HG02610 (cell line): Measurements from ENCODE around the gene TRAF3IP1.
A peak's percentile ranks its signal among the peaks of the same experiment; 100 is the strongest.
"Not testable (repeated sequence)": the region's sequence is repeated elsewhere in the genome, so short reads cannot be mapped to it uniquely, and the experiment has no call there.

ENCODE experiments used
- ATAC-seq: cut with Tn5 transposase; IDR thresholded peaks from one replicate; pipeline ENCODE4 v1.9.1; 2021; ENCODE audit warnings: mild to moderate bottlenecking, moderate library complexity; ENCODE audit not compliant: unreplicated experiment

Gene TRAF3IP1

DNA sequence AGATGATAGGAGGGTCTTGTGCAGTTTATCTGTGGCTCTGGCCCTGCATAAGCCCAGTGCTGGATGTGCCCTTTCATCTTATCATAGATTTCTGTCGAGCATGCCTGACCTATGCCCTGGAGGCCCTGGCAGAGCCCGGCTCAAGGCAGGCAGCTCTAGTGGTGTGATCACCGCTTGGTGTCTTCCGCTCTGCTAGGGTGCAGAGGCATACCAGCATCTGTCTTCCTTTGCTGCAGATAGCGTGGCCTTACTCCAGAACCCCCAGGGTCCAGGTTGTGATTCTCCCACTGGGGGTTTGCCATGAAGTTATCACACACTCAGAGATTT lies 13.7 kb upstream of the TRAF3IP1 start:
- no peak for ATAC-seq

DNA sequence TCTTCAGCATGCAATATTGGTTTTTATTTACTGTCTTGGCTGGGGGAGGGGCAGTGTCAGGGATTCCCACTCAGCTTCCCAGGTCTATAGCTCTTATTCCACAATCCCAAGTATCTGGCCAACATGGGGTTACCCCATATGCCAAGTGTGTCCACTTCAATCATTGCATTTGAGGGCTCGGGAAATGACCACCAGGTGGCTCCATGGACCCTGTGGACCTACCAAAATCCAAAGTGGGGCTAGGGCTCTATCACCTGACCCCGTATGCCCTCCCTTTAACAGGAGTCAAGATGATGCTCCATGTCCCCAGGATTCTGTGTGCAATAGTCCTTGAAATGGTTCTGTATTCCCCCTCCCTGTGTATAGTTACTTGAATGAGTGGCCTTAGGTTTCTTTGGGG lies 12.1 kb upstream of the TRAF3IP1 start:
- no peak for ATAC-seq

DNA sequence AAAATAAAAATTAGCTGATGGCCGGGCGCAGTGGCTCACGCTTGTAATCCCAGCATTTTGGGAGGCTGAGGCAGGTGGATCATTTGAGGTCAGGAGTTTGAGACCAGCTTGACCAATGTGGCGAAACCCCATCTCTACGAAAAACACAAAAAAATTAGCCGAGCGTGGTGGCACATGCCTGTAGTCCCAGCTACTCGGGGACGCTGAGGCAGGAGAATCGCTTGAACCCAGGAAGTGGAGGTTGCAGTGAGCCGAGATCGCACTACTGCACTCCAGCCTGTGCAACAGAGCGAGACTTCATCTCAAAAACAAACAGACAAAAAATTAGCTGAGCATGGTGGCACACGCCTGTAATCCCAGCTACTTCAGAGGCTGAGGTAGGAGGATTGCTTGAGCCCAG lies 9.6 kb upstream of the TRAF3IP1 start:
- ATAC-seq, result not testable (repeated sequence)

DNA sequence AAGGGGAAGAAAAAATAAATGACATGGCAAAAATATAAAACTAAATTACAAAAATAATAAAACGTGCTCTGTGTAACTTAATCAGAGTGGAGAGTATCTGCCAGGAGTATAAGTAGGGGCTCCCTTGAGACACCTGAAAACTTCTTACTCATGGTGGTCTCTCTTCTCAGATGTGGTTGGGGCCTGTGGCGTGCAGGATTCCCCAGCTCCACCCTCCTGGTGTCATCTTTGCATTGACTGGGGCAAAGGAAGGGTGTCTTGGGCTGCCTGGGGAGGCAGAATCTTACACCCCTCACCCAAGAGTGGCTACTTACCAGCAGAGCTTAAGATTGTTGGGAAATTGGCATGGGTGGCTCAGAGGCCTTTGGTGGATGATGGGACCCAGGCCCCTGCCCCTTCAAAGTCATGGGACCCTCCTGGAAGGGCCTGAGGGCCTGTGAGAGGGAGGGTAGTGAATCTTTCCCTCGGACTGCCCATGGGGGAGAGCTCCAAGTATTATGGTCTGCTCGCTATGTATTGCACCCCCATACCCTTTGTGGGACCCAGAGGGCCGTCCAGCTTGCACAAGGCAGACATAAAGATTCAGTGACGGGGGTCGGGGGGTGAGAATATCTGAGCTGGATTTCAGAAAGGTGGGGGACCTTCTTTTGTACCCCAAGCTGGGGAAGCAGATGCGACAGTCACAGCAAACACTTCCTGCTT lies 6.9 kb upstream of the TRAF3IP1 start:
- ATAC-seq, result no peak

DNA sequence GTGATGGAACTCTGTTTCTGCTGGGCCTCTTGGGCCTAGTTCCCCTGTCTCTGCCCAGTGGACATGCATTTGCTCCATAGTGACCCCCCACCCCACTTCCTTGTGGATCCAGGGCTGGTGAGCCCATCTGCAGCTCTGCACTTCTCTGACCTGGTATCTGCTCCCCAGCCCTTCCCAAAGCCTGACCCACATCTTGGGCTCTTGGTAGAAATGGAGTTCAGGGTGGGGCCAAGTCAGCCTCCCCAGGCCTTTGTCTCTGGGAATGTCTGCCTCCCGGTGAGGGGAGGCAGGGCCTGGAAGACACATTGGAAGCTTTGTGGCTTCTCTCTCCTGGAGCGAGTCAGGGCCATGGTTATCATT lies 6.3 kb upstream of the TRAF3IP1 start:
- no peak for ATAC-seq

DNA sequence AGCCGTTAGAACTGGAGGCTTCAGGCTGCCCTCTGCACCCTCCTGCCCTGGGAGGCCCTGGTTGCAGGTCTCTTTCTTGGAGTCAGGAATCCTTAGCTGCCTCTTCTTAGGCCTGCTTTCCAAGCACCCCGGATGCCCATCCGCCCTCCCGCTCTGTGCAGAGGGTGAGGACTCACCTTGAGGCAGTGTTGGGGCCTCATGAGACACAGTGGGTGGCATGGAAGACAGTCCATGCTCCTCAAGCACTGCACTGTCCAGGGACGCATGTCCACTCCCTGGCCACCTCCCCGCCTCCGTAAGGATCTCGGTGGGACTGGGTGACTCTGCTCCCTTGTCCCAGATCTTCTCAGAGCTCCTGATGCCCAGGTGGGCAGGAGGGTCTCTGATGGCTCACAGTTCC lies 5.7 kb upstream of the TRAF3IP1 start:
- ATAC-seq, result no peak

DNA sequence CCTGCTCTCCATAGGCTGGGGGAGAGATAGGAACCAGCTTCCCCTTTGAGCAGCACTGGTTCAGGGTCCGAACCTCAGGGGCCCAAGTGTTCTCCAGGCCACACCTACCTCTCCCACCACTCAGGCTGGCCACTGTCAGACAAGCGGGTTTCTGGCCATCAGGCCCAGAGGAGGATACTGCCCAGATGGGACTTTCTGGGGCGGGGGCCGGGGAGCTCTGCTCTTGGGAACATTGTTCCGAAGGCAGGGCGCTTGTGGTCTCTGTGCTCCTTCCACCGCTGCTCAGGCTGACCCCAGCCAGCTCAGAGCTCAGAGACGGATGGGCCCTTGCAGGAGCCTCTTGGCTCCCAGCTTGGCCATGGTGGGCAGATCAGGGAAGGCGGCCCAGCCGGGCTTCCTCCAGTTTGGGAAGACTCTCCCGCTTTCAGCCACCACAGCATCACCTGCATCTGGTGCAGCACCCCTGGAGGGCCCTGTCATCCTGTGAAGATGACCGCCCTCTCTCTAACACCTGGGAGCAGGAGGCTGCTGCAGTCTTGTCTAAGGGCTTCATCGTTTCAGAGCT lies 5.2 kb upstream of the TRAF3IP1 start:
- ATAC-seq, result no peak

DNA sequence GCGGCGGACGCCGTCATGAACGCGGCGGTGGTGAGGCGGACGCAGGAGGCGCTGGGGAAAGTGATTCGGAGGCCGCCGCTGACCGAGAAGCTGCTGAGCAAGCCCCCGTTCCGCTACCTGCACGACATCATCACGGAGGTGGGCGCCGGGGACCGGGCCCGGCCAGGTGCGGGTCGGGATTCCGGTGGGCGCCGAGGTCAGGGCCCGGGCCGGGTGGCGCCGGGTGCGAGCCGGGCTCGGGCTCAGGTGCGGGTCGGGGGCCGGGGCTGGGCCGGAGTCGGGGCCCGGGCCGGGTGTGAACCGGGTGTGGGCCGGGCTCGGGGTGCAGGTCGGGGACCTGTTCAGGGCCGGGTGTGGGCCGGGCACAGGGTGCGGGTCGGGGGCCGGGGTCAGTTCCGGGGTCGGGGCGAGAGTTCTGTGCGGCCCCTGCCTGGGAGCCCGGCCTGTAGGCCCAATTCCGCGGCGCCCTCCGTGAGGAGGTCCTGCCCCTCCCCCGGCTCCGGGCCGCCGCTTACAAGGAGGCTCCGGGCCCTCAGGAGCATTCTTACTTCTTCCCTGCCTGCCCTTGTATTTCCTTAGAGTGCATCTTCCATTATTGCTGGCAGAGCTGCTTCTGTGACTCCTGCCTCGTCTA lies 447 bp downstream of the TRAF3IP1 start:
- ATAC-seq, result peak; percentile 26

DNA sequence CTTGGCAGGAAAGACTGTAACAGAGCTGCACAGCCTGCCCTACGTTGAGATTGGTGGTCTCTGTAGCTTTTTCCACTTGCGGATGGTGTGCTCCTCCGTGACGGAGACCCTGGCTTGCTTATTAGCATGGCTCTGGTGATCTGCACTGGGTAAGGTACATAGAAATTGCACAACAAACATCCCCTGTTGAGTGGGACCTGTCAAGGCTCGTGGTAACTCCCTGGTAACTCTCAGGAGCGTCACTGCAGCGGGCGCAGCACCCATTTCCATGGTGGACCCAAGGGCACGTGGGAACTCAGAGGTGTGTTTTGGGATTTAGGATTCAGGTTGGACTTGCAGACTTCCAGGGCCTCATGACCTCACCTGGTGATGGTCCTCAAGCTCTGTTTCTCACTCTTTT lies 1.1 kb downstream of the TRAF3IP1 start:
- no peak for ATAC-seq

DNA sequence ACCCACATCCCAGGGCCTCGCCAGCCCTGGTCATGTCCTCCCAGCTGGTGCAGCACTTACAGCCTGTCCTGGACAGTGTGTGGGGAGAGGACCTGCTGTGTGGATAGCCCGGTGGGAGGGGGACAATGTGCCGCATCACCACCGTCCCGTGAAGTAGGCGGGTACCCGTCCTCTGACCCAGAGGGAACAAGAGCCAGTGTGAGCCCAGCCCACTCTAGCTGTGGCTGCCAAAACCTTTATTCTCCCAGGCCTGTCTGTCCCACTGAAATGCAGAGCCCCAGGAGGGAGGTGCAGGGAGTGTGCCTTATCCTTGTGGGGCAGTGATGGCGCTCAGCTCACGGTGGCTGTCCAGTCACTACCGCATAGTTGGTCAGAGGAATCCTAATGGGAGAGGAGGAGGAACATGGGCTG lies 1.7 kb downstream of the TRAF3IP1 start:
- ATAC-seq, result no peak

DNA sequence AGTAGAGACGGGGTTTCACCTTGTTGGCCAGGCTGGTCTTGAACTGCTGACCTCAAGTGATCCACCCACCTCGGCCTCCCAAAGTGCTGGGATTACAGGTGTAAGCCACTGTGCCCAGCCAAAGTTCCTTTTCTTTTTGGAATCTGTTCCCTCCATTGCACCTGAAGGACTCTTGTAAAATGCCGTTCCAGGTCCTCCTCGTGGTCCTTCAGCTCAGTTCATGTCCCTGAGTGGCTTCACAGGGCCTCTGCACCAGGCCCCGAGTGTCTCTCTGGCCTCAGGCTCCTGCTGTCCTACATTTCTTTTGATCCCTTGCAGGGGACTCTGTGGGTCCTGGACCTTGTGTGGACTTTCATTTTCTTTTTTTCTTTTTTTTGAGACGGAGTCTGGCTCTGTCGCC lies 3.9 kb downstream of the TRAF3IP1 start:
- ATAC-seq, result not testable (repeated sequence)

DNA sequence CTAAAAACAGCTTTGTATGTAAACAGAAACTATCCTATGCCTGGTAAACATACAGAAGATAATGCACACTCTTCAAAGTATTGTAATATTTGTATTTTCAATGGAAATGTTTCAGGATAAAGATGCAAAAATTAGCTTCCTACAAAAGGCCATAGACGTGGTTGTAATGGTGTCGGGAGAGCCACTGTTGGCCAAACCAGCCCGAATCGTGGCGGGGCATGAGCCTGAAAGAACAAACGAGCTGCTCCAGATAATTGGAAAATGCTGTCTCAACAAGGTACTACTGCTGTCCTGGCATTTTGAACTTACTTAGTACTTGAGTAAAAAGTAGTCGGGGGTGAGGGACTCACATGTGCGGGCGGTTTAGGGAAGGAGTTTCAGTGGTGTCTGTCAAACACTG lies 5.4 kb downstream of the TRAF3IP1 start:
- ATAC-seq, result no peak

DNA sequence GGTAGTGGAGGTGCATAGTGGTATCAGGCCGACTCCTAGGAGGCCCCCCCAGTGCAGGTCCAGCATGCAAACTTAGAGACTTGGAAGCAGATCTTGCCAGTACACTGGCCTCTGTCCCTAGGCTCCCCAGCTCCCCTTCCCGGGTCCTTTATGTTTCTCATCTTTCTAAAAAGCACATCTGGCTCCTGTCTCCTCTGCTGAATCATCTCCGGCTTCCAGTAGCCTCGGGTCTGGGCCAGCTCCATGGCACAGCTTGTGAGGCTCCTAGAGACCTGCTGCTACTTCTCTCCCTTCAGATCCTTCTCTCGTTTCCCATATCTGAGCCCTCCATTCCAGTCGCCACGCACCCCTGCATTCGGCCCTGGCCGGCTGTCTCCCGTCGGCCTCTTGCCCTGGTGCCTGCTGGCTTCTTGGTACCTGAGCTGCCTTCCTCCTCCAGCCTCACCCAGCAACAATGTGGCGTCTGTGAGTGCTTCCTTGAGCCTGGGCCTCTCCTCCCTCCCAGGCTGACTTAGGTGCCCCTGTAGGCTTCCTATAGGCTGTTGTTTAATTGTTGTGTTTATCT lies 6.6 kb downstream of the TRAF3IP1 start:
- ATAC-seq, result no peak

DNA sequence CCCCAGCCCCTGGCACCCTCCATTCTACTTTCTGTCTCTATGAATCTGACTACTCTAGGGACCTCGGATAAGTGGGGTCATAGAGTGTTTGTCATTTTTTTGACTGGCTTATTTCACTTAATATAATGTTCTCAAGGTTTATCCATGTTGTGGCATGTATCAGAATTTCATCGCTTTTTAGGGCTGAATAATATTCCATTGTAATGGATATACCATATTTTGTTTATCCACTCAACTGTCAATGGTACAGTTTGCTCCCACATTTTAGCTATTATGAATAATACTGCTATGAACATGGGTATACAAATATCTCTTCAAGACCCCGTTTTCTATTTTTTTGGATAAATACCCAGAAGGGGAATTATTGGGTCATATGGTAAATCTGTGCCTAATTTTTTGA lies 7.4 kb downstream of the TRAF3IP1 start:
- ATAC-seq, result no peak

DNA sequence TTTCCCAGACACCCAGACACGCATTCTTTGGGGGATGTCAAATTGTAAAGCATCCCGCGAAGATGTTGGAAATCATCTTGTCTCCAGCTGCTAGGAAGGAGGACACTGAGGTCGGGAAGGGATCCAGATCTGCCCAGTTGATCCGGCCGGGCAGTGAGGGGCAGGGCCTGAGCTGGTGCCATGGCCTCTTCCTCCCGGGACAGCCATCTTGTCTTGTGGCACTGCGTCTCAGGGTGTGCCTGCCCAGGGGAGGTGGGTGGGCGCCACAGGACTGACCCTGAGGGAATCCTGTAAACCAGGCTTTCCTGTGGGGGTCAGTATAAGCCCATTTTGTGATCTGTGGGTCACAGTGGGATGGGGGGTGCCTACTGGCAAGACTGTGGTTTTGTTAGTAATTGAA lies 10.1 kb downstream of the TRAF3IP1 start:
- no peak for ATAC-seq

DNA sequence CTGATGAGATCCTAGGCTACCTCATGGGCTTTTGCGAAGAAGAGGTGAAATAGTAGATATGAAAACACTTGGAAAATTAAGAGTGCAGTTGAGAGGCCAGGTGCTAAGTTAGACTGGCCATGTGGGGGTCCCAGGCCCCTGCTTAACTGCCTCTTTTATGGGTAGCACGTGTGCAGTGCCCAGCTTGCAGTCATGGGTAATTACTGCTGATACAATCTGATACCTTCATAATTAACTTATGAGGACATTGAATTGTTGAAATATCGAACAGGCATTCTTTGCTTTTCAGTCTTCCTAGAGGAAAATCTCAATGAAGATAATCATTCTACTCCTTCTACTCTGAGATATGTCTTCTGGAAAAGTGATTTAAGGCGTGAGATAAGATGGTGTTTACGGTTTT lies 11.6 kb downstream of the TRAF3IP1 start:
- ATAC-seq, result no peak

DNA sequence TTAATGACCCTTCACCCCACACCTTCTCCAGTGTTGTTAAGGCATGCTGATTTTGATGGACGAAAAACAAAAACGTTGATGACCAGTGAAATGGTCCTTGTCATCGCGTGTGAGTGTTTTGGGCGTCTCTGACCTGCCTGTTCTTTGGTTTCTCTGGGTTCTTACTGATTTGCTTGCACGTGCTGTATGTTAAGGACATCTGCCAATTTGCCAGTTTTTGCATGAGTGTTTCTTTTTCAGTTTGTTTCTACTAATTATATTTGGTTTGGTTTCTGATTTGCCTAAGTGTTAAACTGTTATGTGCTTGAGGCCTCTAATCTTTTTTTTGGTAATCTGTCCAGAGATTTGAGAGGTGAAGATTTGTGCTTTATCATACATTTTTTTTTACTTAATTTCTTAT lies 14.6 kb downstream of the TRAF3IP1 start:
- ATAC-seq, result no peak

DNA sequence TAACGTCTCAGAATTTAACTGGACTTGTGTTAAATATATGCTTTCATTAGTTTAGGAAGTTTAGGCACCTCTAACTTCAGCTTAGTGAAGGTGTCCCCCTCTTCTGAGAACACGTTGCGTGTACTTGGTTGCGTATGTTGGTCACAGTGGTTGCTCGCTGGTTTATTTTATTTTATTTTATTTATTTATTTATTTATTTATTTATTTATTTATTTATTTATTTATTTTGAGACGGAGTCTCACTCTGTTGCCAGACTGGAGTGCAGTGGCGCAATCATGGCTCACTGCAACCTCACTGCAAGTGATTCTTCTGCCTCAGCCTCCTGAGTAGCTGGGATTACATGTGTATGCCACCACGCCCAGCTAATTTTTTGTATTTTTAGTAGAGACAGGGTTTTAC lies 15.3 kb downstream of the TRAF3IP1 start:
- ATAC-seq, result not testable (repeated sequence)

DNA sequence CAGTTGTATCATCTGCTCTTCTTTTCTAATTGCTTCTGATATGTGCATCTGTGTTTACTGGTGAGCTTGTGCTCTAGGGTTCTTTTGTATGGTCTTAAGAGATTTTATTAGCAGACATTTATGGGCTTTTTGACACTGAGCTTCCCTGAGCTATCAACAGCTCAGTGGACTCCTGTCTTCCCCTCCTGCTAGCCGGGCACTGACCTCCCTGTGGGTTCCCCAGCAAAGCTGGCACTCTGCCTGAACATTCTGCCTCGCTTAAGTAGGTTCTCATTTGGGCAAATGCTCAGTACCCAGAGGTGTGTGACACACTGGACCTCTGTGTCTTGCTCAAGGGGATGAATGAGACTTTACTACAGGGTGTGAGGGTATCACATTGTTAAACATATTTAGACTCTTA lies 15.8 kb downstream of the TRAF3IP1 start:
- ATAC-seq, result no peak

DNA sequence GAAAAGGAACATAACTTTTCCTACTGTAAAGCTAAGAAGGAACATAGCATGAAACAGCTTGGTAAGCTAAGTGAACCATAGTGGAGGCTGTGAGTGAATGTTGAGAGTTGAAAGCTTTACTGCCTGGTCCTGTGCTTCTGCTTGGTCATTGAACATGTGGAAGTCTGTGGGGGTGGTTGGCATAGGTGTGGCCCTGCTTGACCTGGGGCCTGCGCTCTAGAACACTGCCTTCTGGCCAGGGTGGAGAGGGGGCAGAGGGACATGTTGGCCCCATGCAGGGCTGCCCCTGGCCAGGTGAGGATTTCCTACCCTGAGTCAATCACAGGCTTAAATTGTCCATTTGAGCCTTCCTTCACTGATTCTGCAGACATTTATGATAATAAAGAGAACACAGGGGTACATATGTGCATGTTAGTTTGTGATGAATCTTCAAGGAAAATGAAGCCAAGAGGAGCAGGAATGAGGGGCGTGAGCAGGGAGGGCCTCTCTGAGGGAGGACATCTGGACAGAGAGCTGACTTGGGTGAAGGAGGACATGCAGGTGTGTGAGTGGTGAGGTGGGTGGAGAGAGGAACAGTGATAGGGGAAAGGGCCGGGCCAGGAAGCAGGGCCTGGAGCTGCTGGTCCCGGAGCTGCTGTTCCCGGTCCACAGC lies 16.6 kb downstream of the TRAF3IP1 start:
- no peak for ATAC-seq

DNA sequence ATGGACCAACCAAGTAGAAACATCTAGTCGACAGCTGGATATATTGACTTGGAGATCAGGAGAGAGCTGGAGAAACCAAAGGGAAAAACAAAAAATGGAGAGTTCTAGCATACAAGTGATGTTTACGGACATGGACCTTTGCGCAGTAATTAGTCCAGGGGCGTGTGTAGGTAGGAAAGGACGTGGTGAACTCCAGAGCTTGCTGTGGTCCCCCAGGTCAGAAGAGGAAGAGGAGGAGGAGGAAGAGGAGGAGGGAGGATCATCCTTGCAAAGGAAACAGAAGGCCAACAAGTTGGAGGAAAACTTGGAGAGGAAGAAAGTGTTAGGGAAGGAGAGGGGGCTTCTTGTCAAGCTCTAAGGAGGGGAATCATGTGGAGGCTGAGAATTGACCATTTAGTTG lies 17.5 kb downstream of the TRAF3IP1 start:
- no peak for ATAC-seq
